ENCODE results near the gene PDK2.
"Not testable (repeated sequence)": the region's sequence is repeated elsewhere in the genome, so short reads cannot be mapped to it uniquely, and the experiment has no call there.

- TF ChIP-seq, protein P1, sequence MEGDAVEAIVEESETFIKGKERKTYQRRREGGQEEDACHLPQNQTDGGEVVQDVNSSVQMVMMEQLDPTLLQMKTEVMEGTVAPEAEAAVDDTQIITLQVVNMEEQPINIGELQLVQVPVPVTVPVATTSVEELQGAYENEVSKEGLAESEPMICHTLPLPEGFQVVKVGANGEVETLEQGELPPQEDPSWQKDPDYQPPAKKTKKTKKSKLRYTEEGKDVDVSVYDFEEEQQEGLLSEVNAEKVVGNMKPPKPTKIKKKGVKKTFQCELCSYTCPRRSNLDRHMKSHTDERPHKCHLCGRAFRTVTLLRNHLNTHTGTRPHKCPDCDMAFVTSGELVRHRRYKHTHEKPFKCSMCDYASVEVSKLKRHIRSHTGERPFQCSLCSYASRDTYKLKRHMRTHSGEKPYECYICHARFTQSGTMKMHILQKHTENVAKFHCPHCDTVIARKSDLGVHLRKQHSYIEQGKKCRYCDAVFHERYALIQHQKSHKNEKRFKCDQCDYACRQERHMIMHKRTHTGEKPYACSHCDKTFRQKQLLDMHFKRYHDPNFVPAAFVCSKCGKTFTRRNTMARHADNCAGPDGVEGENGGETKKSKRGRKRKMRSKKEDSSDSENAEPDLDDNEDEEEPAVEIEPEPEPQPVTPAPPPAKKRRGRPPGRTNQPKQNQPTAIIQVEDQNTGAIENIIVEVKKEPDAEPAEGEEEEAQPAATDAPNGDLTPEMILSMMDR (IDR thresholded peaks at IDR 0.05; ENCODE audit: low read depth, low read length, poor library complexity, severe bottlenecking): not testable (repeated sequence)
- not testable (repeated sequence) for TF ChIP-seq EZH2phosphoT487 (IDR thresholded peaks at IDR 0.05; ENCODE audit: borderline replicate concordance, low read length)
Observed at GRCh38 chr17:50061713-50062045, 33.5 kb upstream of the PDK2 start.
